SHP77 (cell line): ENCODE measurements around the gene NCKAP5.
A peak's percentile ranks its signal among the peaks of the same experiment; 100 is the strongest.

ENCODE experiments used
- DNase-seq, 2 experiments: peaks; one replicate each; lab custom pipeline; 2025; lab: John Stamatoyannopoulos, UW

NCKAP5 gene

DNA sequence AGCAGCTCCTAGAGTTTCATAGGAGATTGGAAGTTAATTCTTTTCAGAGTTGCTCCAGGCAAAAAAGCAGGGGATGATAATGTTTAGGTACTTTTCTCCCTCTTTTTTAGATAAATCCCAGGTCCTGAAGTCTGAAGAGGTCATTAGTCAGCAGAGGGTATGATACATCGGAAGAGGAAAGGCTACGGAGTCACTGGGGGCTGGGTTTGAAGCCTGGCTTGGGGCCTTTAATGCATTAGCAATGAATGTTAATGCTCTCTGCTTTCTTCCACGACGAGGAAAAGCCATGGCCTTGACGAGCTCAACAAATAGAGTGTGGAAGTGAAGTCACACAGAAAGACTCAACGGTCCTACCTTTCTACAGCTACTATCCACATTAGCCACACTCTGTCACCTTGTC lies 235.1 kb downstream of the NCKAP5 start:
- no peak for DNase-seq

DNA sequence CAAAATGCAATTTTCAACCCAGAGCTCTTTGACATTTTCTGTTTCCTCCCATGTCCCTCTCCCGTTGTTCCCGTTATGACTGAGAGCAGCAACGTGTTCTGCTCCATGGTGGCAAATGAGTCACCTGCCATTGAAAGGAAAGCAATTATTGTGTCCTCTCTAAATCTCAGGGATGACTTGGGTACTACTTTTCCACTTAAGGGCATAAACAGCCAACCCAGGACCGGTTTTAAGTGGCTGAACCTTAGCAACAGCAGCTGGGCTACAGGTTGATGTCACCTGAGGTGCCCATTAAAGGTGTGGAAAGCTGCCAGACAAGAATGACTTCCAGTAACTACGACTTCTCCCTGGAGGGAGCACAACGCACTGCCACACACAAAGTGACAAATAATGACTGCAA lies 236.8 kb downstream of the NCKAP5 start:
- peak; percentile 16 to 45 for DNase-seq

- peak; percentile 94 to 95 for DNase-seq
Observed at GRCh38 chr2:133326652-133327397, 241.4 kb downstream of the NCKAP5 start.

DNA sequence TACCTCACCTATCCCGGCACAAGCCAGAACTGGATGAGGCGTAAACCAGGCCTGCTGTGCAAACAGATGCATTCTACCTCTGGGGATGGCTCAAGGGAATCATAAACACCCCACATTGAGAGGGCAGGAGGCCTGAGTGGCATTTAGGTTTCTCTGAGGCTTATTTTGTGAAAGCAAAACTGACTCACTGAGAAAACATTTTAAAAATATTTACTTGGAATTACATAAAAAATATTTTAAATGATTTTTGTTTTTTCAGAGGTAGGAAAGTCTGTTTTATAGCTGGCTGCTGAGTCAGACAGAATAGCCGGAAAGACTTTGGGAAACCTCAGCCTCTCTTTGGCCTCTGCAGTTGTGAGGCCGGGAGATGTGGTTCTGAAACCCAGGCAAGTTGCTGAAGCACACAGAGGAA lies 244.1 kb downstream of the NCKAP5 start:
- DNase-seq: peak; percentile 31 to 71

GRCh38 chr2:133322909-133323308 lies 245.4 kb downstream of the NCKAP5 start:
- no peak for DNase-seq

- no peak for DNase-seq
Observed at GRCh38 chr2:133317178-133317577, 251.1 kb downstream of the NCKAP5 start.

DNA sequence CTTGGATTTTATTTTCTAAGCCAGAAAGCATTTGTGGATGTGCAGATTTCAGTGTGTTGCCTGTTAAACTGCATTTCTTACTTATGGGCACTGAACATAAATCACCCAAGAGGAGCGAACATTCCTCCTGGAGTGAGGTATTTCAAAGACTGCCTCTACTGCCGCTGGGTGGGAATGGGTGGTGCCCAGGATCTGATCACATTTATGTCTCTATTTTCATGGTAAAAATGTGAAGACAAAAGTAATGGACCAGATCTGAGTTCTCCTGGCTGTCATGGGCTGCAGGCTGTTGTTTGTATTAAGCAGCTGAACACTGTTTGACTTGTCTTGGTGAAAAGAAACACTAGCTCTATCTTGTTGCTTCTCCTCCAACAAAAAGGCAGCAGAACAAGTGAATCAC lies 251.7 kb downstream of the NCKAP5 start:
- DNase-seq: no peak

DNA sequence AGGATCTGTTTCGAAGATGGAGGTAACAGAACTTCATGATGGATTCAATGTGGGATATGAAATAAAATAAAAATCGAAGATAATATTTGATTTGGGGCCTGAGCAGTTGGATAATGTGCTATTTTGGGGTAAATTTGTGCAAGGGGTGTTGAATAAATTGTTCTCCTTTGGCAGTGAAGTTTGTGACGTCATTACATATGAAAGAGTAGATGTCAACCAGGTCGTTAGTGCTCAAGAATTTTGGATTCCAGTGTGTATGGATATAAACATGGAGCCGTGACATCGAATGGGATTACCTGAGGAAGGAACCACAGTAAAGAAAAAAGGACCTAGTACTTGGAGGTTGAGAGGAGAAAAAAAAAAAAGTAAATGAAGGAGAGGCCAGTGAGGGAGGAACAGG lies 253.0 kb downstream of the NCKAP5 start:
- no peak for DNase-seq

DNA sequence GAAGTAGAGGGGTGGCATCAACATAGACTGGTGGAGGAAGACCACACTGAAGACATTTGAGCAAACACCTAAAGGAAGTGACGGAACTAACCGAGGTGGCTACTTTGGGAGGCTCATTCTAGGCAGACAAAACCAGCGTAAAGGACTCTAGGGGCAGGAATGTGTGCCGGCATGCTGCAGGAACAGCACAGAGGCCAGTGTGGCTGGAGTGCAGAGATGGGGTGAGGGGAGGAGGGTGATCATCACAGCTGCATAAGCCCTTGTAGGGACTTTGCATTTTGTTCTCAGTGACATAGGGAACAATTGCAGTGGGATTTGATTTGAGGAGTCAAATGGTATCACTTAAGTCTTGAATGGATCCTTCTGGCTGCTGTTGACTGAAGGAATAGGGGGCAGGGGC lies 253.5 kb downstream of the NCKAP5 start:
- DNase-seq: no peak

DNA sequence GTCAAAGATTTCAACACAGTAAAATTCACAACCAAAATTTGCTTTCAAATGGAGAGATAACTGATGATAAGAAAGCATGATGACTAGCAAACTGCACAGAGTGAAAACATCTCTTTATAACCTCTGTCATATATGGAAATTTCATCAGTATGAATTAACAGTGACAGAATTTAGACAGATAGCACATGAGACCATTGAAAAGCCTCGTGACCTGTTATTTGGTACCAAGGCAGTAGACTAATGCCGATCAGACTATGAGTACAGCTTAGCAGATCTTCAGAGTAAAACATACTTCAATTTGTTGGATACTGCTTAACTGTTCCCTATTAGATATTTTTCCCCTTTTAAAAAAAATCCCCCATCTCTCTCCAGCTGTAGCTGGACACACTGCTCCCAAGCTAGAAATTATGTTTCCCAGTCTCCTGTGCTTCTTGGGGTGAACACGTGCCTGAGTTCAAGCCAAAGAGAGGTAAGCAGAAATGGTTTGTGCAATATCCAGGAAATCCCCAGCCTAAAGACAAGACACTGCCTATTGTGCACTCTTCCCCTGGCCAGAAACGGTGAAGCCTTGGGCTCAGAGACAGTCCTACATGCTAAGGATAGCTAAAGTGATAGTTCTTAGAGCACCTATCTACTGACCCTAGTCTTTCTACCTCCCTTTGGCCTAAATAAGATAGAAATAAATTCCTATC lies 256.1 kb downstream of the NCKAP5 start:
- DNase-seq: no peak

DNA sequence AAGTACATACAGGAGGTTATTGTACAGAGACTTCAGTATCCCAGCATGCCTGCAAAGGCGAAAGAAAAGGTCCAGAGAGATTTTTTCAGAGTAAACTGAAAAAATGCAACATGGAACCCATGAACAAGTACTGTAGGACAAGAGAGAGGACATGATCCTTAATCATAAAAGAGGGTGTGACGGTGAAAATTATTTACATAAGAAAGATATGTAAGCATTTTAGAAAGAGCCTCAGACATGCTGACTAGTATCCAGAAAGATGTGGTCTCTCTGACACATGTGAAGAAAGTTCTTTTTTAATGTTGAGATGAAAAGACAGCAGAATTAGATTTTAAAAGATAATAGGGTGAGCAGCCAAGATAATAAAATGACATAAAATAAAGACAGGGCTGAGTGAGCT lies 262.0 kb downstream of the NCKAP5 start:
- no peak for DNase-seq

- no peak for DNase-seq
Observed at GRCh38 chr2:133304344-133304743, 263.9 kb downstream of the NCKAP5 start.

- no peak for DNase-seq
Observed at GRCh38 chr2:133303150-133303549, 265.1 kb downstream of the NCKAP5 start.

GRCh38 chr2:133296401-133296800 lies 271.9 kb downstream of the NCKAP5 start:
- DNase-seq: no peak

DNA sequence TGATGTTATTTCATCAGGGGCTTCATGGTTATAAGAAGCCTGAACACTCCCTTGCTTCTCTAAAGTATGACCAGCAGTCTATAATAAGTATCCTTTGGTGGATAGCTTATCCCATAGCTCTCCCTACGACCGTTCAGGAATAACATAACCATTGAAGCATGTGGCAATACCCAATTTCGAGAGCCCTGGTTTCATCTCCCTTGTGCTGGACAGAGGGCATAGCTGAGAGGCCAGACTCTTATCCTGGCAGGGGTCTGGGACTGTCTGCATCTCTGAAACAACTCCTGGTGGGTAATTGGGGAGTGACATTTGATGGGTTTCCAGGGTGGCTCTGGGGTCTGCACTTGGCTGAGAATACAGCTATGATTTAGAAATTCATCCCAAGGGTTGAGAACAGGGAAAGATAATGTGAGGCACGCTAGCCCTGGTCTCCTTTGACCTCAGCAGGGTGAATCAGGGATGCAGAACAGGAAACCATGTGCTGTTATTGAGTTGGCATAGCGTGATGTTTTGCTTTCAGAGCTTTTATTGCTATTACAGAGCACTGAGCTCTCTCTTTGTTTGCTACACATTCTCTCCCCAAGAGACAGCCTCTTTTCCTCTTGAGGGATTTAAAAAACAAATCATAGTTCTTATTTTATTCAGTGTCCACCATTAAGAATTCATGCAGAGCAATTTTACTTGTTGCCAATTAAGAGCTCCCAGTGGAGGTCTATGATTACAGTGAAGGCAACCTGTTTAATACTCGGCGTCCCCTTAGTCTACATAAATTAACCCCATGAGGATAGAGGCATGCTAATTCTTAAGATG lies 274.5 kb downstream of the NCKAP5 start:
- DNase-seq: no peak

GRCh38 chr2:133292259-133292658 lies 276.0 kb downstream of the NCKAP5 start:
- DNase-seq: no peak

DNA sequence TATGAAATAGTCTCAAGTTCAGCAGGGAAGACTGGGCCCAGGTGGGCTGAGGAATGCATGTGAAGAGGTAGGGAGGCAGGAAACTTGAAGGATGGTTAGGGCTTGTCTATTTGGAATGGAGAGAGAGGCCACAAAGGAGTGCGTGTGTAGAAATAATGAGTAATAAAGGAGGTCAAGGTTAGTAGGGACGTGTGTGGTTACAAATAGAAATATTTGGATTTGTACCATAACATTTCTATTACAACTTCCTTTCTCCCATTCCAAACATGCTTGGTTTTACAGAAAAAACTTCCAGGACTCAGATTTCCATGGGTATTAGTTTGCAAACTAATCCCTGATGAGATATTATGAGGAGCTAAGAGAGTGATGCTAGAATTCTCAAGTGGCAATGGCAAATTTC lies 280.6 kb downstream of the NCKAP5 start:
- DNase-seq: no peak

DNA sequence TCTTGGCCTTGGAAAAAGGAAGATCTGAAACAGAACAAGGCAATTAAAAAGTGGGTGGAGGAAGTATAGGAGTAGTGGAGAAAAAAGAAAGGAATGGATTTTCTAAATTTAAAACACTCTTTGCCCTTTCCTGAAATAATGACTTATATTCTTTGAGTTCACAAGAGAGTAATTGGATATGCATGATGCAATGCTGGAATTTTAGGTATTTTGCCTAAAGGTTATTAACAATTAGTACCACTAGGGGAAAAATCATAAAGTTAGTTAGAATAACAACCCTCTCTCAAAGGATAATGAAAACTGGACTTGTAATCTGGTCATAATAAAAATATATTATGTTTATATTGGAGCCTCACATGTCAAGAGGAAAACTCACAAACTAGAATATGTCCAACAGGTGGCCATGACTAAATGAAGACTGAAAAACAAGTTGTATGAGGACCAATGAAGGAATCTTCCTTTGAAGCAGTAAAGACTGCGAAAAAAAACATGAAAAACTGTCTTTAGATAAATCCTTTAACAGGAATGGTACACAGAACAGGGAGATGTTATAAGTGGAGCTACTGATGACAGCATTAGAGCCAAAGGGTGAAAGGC lies 281.8 kb downstream of the NCKAP5 start:
- no peak for DNase-seq

- DNase-seq: no peak
Observed at GRCh38 chr2:133273031-133273430, 295.2 kb downstream of the NCKAP5 start.

GRCh38 chr2:133271105-133271504 lies 297.2 kb downstream of the NCKAP5 start:
- DNase-seq: peak; percentile 40 to 61

GRCh38 chr2:133270550-133270949 lies 297.7 kb downstream of the NCKAP5 start:
- DNase-seq: no peak

- DNase-seq: peak; percentile 18 to 47
Observed at GRCh38 chr2:133266926-133267590, 301.2 kb downstream of the NCKAP5 start.
